HUES6 (cell line): Measurements from ENCODE around the gene ARRDC2.

ENCODE experiments used
- H3K27ac ChIP-seq: 2 replicates; pipeline ENCODE4 v1.7.0; 2013; ENCODE audit warnings: low read depth, mild to moderate bottlenecking, low read length, inconsistent platforms
- H3K27me3 ChIP-seq: 2 replicates; pipeline ENCODE4 v1.6.1; 2013; ENCODE audit warnings: low read length; ENCODE audit not compliant: control insufficient read depth, insufficient read depth
- H3K36me3 ChIP-seq: 2 replicates; pipeline ENCODE4 v1.6.1; 2013; ENCODE audit warnings: low read length; ENCODE audit not compliant: control insufficient read depth, insufficient read depth
- H3K4me1 ChIP-seq: 2 replicates; pipeline ENCODE4 v1.6.1; 2013; ENCODE audit warnings: low read length; ENCODE audit not compliant: control insufficient read depth, insufficient read depth
- H3K4me3 ChIP-seq: 2 replicates; pipeline ENCODE4 v1.5.1; 2013; ENCODE audit warnings: low read depth, low read length
- H3K9ac ChIP-seq: one replicate; pipeline ENCODE4 v1.6.1; 2013; ENCODE audit warnings: mild to moderate bottlenecking, low read length
- H3K9me3 ChIP-seq: 2 replicates; pipeline ENCODE4 v1.6.1; 2013; ENCODE audit warnings: low read depth, low read length; ENCODE audit not compliant: control insufficient read depth, insufficient read depth

The ARRDC2 gene

GRCh38 chr19:18007917-18008673 is at the start of gene ARRDC2:
Gene ARRDC2, plus strand, starts transcription at chr19:18008170. Its CDS starts 141 bp downstream, at chr19:18008311.
- H3K9me3 ChIP-seq, result no peaks in the 10 kb centered on the region
- no peaks in the 10 kb centered on the region for H3K27me3 ChIP-seq
- peak within 1 kb of the TSS; percentile 75 for H3K4me3 ChIP-seq
- H3K27ac ChIP-seq, result no peak within 1 kb of the TSS
- H3K36me3 ChIP-seq, result peaks cover 27% of the 10 kb centered on the region
- H3K4me1 ChIP-seq, result no peaks in the 10 kb centered on the region
- H3K9ac ChIP-seq, result peak within 1 kb of the TSS; percentile 43

- no peak overlapping the region for H3K9ac ChIP-seq
- H3K27ac ChIP-seq, result no peak overlapping the region
- peaks cover 7% of the 10 kb centered on the region for H3K27me3 ChIP-seq
- H3K9me3 ChIP-seq, result no peaks in the 10 kb centered on the region
- peaks cover 25% of the 10 kb centered on the region for H3K4me1 ChIP-seq
- H3K36me3 ChIP-seq, result no peaks in the 10 kb centered on the region
- H3K4me3 ChIP-seq, result no peak overlapping the region
Observed at GRCh38 chr19:17963936-17964691, 43.9 kb upstream of the ARRDC2 start.

DNA sequence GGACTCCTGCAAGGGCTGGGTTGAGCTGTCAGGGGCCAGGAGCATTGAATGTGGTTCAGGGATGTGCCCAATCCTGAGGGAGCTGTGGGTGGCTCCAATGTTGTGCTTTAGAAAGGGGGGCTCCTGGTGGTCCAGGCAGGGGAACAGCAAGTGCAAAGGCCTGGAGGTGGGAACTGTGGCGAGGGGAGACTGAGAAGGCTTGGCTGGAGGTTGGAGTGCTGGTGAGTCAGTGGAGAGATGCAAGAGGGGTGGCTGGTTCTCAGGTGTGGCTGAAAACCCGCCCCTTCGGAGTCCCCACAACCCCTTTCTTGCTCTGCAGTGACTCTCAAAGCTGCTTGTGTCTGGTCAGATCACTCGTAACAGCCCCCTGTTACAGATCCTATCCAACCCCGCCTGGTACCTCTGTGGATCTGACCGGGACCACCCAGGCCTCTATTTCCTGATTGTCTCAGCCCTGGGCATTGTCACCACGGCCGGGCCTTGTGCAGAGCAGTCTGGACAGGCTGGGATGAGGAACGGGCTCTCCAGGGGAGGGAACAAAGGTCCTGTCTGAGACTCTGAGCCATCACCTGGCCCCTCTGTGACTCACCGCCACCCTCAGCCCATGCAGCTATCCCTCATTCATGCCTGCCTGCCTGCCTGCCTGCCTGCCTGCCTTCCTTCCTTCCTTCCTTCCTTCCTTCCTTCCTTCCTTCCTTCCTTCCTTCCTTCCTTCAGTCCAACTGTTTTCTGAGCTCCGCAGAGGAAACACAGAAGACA is 42.4 kb upstream of the ARRDC2 start:
- peaks cover 7% of the 10 kb centered on the region for H3K27me3 ChIP-seq
- H3K27ac ChIP-seq, result no peak overlapping the region
- H3K9me3 ChIP-seq, result no peaks in the 10 kb centered on the region
- H3K4me3 ChIP-seq, result 0 out of 2 replicates have a peak overlapping the region, but pooled peaks have one; percentile 51
- H3K36me3 ChIP-seq, result no peaks in the 10 kb centered on the region
- H3K4me1 ChIP-seq, result peaks cover 29% of the 10 kb centered on the region
- H3K9ac ChIP-seq, result no peak overlapping the region

- Histone ChIP-seq H3K9me3 (no peaks in the 10 kb centered on the region), H3K4me3 (peak overlapping the region; percentile 51; the same call in 1 of the 2 replicates), H3K36me3 (no peaks in the 10 kb centered on the region), H3K27me3 (peaks cover 7% of the 10 kb centered on the region), H3K9ac (no peak overlapping the region), H3K27ac (no peak overlapping the region), H3K4me1 (peaks cover 29% of the 10 kb centered on the region)
Observed at GRCh38 chr19:17966129-17966483, 41.9 kb upstream of the ARRDC2 start.

DNA sequence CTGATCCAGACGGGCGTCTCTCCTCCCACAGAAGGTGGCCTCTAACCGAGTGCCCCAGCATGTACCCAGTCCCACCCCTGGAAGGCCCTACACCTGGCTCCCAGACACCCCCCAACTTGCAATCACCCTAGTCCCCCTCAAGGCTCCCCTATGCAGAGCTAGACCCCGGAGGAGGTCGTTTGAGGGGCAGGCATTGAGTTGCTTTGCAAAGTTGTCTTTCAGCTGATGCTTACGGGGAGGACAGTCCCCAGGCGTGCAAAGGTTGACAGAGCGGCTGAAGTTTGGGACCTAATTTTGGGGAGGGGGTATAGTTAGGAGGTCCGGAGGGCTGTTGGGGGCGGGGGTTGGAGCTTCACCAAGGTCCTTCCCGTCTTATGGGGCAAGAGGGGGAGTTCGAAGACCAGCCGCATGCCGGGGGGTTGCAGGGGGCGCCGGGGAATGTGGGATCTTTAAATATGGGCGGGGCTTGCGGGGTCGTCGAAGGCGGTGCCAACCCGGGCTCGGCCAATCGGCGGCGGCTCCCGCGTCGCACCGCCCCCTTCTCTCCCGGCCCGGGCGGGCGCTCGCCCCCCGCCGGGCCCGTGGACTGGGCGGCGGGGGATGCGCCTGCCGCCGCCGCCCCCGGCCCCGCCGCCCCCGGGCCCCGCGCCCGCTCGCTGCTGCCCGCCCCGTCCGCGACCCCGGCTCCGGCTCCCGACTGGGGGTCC is 41.3 kb upstream of the ARRDC2 start, which contains the start of gene KCNN1:
TSS of gene KCNN1 (plus strand) at position 558 of the 707 bp plus-strand sequence. CDS start 6,782 bp downstream, outside the sequence.
- no peak within 1 kb of the TSS for H3K27ac ChIP-seq
- no peaks in the 10 kb centered on the region for H3K9me3 ChIP-seq
- peaks cover 7% of the 10 kb centered on the region for H3K27me3 ChIP-seq
- H3K36me3 ChIP-seq, result no peaks in the 10 kb centered on the region
- peaks cover 29% of the 10 kb centered on the region for H3K4me1 ChIP-seq
- H3K4me3 ChIP-seq, result peak within 1 kb of the TSS; percentile 80
- H3K9ac ChIP-seq, result peak within 1 kb of the TSS; percentile 51

GRCh38 chr19:17967257-17968051 is 40.5 kb upstream of the ARRDC2 start:
- Histone ChIP-seq H3K36me3 (no peaks in the 10 kb centered on the region), H3K4me1 (peaks cover 22% of the 10 kb centered on the region), H3K27me3 (peaks cover 7% of the 10 kb centered on the region), H3K4me3 (peak overlapping the region; percentile 80), H3K9ac (peak overlapping the region; percentile 51), H3K9me3 (no peaks in the 10 kb centered on the region), H3K27ac (no peak overlapping the region)

DNA sequence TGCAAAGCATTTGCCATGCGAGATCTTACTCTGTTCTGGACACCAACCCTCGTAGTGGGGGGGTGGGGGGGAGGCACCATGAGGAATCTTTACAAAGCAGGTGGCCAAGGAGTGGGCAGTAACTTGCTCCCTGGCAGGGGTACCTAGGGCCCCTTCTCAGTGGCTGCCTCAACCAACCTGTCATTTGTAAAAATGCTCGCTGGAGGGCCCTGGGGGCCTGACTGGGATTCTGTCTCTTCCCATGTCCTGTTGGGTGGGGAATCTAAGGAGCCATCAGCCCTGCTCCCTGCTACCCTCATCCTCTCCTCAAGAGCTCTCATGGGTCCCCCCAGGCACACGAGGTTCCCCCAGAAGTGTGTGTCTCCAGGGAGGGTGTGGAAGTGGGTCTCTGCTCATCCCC is 39.6 kb upstream of the ARRDC2 start:
- Histone ChIP-seq H3K27ac (no peak overlapping the region), H3K27me3 (peaks cover 7% of the 10 kb centered on the region), H3K36me3 (no peaks in the 10 kb centered on the region), H3K4me1 (peaks cover 21% of the 10 kb centered on the region; the same call in 1 of the 2 replicates), H3K9me3 (no peaks in the 10 kb centered on the region), H3K4me3 (no peak overlapping the region), H3K9ac (no peak overlapping the region)

GRCh38 chr19:17969096-17969792 is 38.7 kb upstream of the ARRDC2 start:
- Histone ChIP-seq H3K9ac (no peak overlapping the region), H3K27me3 (peaks cover 7% of the 10 kb centered on the region), H3K9me3 (no peaks in the 10 kb centered on the region), H3K4me3 (no peak overlapping the region), H3K4me1 (peaks cover 21% of the 10 kb centered on the region; the same call in 1 of the 2 replicates), H3K36me3 (peaks cover 5% of the 10 kb centered on the region; the same call in 1 of the 2 replicates), H3K27ac (no peak overlapping the region)

DNA sequence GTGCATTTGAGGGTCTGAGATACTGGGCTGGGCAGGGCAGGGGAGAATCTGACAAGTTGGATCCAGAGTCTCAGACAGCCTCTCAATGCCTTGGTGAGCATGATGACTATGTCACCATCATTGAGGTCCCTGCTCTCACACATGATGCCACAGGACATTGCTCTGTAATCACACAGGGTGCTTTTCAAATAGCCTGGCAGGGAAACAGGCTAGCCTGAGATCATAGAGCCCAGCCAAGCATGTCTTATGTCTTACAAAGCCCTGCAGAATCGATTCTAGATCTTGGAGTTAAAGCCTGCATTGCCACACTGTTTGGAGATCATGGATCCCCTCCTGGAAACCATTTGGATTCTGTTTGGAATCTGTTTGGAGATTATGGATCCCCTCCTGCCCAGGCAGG is 35.7 kb upstream of the ARRDC2 start:
- peaks cover 6% of the 10 kb centered on the region for H3K27me3 ChIP-seq
- peaks cover 10% of the 10 kb centered on the region; the same call in 1 of the 2 replicates for H3K4me1 ChIP-seq
- peaks cover 18% of the 10 kb centered on the region for H3K36me3 ChIP-seq
- H3K27ac ChIP-seq, result no peak overlapping the region
- H3K9me3 ChIP-seq, result no peaks in the 10 kb centered on the region
- no peak overlapping the region for H3K4me3 ChIP-seq
- no peak overlapping the region for H3K9ac ChIP-seq
